ENCODE data around the gene CCDC57. TPM values are rescaled to one million over a fixed set of nuclear protein-coding genes. Genes with fewer than 3 reads are reported as not detected.

CCDC57 gene
- total and polyA plus RNA-seq, 2 of the 4 experiments (the other 2 are of a cell fraction) = 7.3 to 31.3 TPM

DNA sequence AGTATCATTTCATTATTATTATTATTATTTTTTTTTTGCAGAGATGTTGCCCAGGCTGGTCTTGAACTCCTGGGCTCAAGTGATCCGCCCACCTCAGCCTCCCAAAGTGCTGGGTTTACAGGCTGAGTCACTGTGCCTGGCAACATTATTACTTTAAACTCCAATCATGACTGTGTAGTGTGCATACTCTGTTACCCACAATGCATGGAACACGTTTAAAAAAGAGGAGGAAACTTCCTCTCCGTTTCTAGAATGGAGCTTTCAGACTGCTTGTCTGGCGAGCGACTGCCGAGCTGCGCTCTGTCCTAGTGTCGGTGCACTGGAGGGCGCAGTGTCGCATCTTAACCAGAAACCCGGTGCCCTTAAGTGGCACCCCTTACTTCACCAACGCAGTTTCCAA, 92.5 kb downstream of the CCDC57 start:
- peaks cover 2% of the 10 kb centered on the region; the same call in 1 of the 2 replicates for H3K36me3 ChIP-seq (ENCODE audit: control insufficient read depth, insufficient read depth, low read length)
- POLR2A ChIA-PET (ENCODE audit: unreplicated experiment) = interaction anchor here (0.6 kb wide), 1 partner anchor 222 kb away, joined by 9 read pairs; no protein-coding TSS in a partner anchor
- H3K9me1 ChIP-seq (ENCODE audit: insufficient read depth, low read length) = peaks cover 3% of the 10 kb centered on the region; the same call in 1 of the 2 replicates
- no peaks in the 10 kb centered on the region for H3K27me3 ChIP-seq (ENCODE audit: control insufficient read depth, insufficient read depth, low read length)
- peak overlapping the region; percentile 81 for H2AK9ac ChIP-seq (replicated peaks; ENCODE audit: low read depth, low read length, poor library complexity)
- H3K23ac ChIP-seq (ENCODE audit: low read depth, low read length) = no peak overlapping the region
- peak; percentile 90 for ATAC-seq (ENCODE audit: low read depth)
- H2AK5ac ChIP-seq (ENCODE audit: low read depth, low read length) = no peak overlapping the region; the same call in 1 of the 2 replicates
- no peak overlapping the region for H3K4me3 ChIP-seq (ENCODE audit: insufficient read depth, low read depth, low read length)
- 29% methylated on average over 1 of the region's 12 CpGs; no CpG with 5 or more reads in 1 of the 2 experiments for WGBS, 2 experiments (ENCODE audit: extremely low coverage in 2 of 2, insufficient read length in 1 of 2)
- H4K91ac ChIP-seq (ENCODE audit: insufficient read depth, low read depth, low read length) = no peak overlapping the region
- peaks cover 10% of the 10 kb centered on the region for H3K4me1 ChIP-seq (ENCODE audit: control insufficient read depth, insufficient read depth, low read length)
- H4K8ac ChIP-seq (ENCODE audit: low read depth in 2 of 2, low read length in 2 of 2) = no peak overlapping the region
- peak overlapping the region; percentile 71 for H2BK5ac ChIP-seq (ENCODE audit: low read depth, low read length, poor library complexity, severe bottlenecking)
- no peak overlapping the region for H2BK120ac ChIP-seq (ENCODE audit: low read depth, low read length)
- dilution Hi-C loops (cut with HindIII; ENCODE audit: low sequenced_read_pairs, unreplicated experiment) (no loop called here), intact Hi-C loops (cut with micrococcal nuclease) (no loop called here), in situ Hi-C loops (cut with MboI; ENCODE audit: low sequenced_read_pairs) (no loop called here)
- H3K27ac ChIP-seq (ENCODE audit: insufficient read depth, low read length) = no peak overlapping the region
- no peak overlapping the region for H2BK20ac ChIP-seq (ENCODE audit: low read depth, low read length)
- no peak overlapping the region for H3K9ac ChIP-seq (ENCODE audit: low read depth, low read length)
- no peak for TF ChIP-seq RAD21 (IDR thresholded peaks at IDR 0.05; ENCODE audit: low read length)
- peak; percentile 51; the same call in 1 of the 2 replicates for TF ChIP-seq NFE2L2 (IDR thresholded peaks at IDR 0.05; ENCODE audit: low read depth, low read length)
- no peaks in the 10 kb centered on the region for H3K9me3 ChIP-seq (ENCODE audit: control insufficient read depth, insufficient read depth, low read length)
- peak; percentile 69 for DNase-seq
- peak overlapping the region; percentile 83 for H2AFZ ChIP-seq (replicated peaks; ENCODE audit: low read length, poor library complexity)
- no peak overlapping the region for H3K56ac ChIP-seq (ENCODE audit: extremely low read depth, insufficient read depth, low read length)
- no peak overlapping the region for H3K18ac ChIP-seq (ENCODE audit: low read depth, low read length)
- no peaks in the 10 kb centered on the region for H4K20me1 ChIP-seq (ENCODE audit: insufficient read depth, low read length)
- BruUV-seq (replicated peaks) = no TSS peak
- H3K14ac ChIP-seq (replicated peaks; ENCODE audit: low read depth, low read length) = no peak overlapping the region
- H2BK15ac ChIP-seq (ENCODE audit: low read depth, low read length) = no peak overlapping the region
- no peak overlapping the region for H3K4ac ChIP-seq (ENCODE audit: low read depth, low read length)
- no peak overlapping the region for H3K4me2 ChIP-seq (ENCODE audit: low read depth, low read length)
- peaks cover 7 to 8% of the 10 kb centered on the region in 2 experiments; a peak in 2 of 4 replicates for H3K79me1 ChIP-seq (ENCODE audit: low read depth in 1 of 2, low read length in 2 of 2)
- CTCF ChIA-PET = no interaction called here
- H4K5ac ChIP-seq (ENCODE audit: low read depth, low read length) = no peak overlapping the region

All from IMR-90 (cell line).